Measurements from ENCODE around the gene DTNB.

DNA sequence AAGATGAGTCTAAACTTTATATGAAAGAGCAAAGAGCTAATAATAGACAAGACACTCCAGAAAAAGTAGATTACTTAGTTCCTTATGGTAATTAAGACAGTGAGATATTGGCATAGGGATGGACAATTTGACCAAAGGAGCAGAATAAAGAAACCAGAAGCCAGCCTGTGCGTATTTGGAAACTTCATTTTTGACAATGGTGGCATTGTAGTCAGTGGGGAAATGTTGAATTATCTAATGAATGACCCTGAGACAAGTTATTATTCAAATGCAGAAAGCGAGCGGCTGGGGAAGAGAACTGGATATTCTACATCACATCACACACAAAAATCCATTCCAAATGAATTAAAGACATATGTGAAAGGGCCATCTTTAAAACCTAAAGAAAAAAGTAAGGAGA, 144.3 kb downstream of the DTNB start:
- TF ChIP-seq, protein P1, sequence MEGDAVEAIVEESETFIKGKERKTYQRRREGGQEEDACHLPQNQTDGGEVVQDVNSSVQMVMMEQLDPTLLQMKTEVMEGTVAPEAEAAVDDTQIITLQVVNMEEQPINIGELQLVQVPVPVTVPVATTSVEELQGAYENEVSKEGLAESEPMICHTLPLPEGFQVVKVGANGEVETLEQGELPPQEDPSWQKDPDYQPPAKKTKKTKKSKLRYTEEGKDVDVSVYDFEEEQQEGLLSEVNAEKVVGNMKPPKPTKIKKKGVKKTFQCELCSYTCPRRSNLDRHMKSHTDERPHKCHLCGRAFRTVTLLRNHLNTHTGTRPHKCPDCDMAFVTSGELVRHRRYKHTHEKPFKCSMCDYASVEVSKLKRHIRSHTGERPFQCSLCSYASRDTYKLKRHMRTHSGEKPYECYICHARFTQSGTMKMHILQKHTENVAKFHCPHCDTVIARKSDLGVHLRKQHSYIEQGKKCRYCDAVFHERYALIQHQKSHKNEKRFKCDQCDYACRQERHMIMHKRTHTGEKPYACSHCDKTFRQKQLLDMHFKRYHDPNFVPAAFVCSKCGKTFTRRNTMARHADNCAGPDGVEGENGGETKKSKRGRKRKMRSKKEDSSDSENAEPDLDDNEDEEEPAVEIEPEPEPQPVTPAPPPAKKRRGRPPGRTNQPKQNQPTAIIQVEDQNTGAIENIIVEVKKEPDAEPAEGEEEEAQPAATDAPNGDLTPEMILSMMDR (IDR thresholded peaks at IDR 0.05; ENCODE audit: low read depth, low read length): no peak
- no peak for TF ChIP-seq EZH2phosphoT487 (IDR thresholded peaks at IDR 0.05; ENCODE audit: low read depth)
